Kidney (tissue), 14 donors: ENCODE results near the gene KRTAP19-4. TPM values are rescaled to one million over a fixed set of nuclear protein-coding genes. Genes with fewer than 3 reads are reported as not detected.
A peak's percentile ranks its signal among the peaks of the same experiment; 100 is the strongest.
"Not testable (repeated sequence)": the region's sequence is repeated elsewhere in the genome, so short reads cannot be mapped to it uniquely, and the experiment has no call there.

ENCODE experiments used
- DNase-seq, 5 donors: peaks; one replicate each; pipeline ENCODE4 v3.0.0-alpha.2; 2013 to 2020
- FAIRE-seq: peaks from 2 replicates; lab custom pipeline; 2012; peaks lifted over from hg19 to GRCh38; lab: Jason Lieb, UNC
- H3K27ac ChIP-seq, 2 donors: one replicate each; pipeline ENCODE4 v1.7.0; 2013; ENCODE audit warnings: low read depth in 2 of 2, low read length in 2 of 2, inconsistent platforms in 1 of 2
- H3K27me3 ChIP-seq: one replicate; pipeline ENCODE4 v1.7.1; 2013; ENCODE audit warnings: low read length, inconsistent platforms; ENCODE audit not compliant: control insufficient read depth, insufficient read depth
- H3K36me3 ChIP-seq, 3 donors: one replicate each; pipeline versions ENCODE4 v1.7.0 to v1.7.1; 2013; ENCODE audit warnings: low read length in 3 of 3, control low read depth in 1 of 3, inconsistent platforms in 1 of 3; ENCODE audit not compliant: insufficient read depth in 3 of 3, control insufficient read depth in 2 of 3
- H3K4me1 ChIP-seq, 3 donors: one replicate each; pipeline versions ENCODE4 v1.7.0 to v1.7.1; 2013; ENCODE audit warnings: low read length in 3 of 3, inconsistent platforms in 1 of 3, low read depth in 1 of 3; ENCODE audit not compliant: control insufficient read depth in 2 of 3, insufficient read depth in 2 of 3
- H3K4me3 ChIP-seq, 3 donors: one replicate each; pipeline versions ENCODE4 v1.7.0 to v1.8.1; 2013; ENCODE audit warnings: low read length in 3 of 3, control low read depth in 1 of 3, inconsistent platforms in 1 of 3
- H3K9ac ChIP-seq, 3 donors: one replicate each; pipeline versions ENCODE4 v1.7.0 to v1.7.1; 2013; ENCODE audit warnings: low read length in 3 of 3, control low read depth in 1 of 3, inconsistent platforms in 1 of 3
- H3K9me3 ChIP-seq, 3 donors: one replicate each; pipeline versions ENCODE4 v1.7.0 to v1.7.1; 2013; ENCODE audit warnings: low read length in 3 of 3, control low read depth in 1 of 3, inconsistent platforms in 1 of 3; ENCODE audit not compliant: control insufficient read depth in 2 of 3, insufficient read depth in 1 of 3
- CTCF ChIP-seq: IDR thresholded peaks from 3 replicates; pipeline ENCODE4 v1.5.1; 2012; ENCODE audit warnings: mild to moderate bottlenecking, moderate library complexity, borderline replicate concordance; ENCODE audit not compliant: insufficient read depth; ENCODE audit errors: extremely low read depth
- intact Hi-C: fragments of 100-400 bp; cut with DNase I; formaldehyde crosslinking; loops from one replicate; pipeline ENCODE4 v1.11.1; 2022
- polyA plus RNA-seq: library from polyadenylated mRNA; stranded (reverse); fragments of 350-450 nt; fragmentation: Illumina TruSeq; extraction: RNeasy Lipid Tissue Mini Kit (QIAGEN cat#74804); gene quantifications from one replicate; pipeline ENCODE4 v1.2.3, GENCODE V29; 2014; ENCODE audit warnings: low read depth, low replicate concordance; ENCODE audit not compliant: insufficient read depth
- total RNA-seq: library from RNA; stranded (reverse); fragmentation: NEBNext Ultra II Directional; extraction: Animal tissue kit (Norgen Biotek cat#: 25700); gene quantifications from one replicate; pipeline ENCODE4 v1.2.1, GENCODE V29; 2021
- donor health status: control.
- donor health status: control.
- donor health status: control.
- donor health status: control.
- donor health status: control.
- donor health status: DM: yes; HTN: yes; CAD: no.
- donor health status: Normal renal cell carcinoma (clear cell type).

Gene KRTAP19-4
- total and polyA plus RNA-seq, 2 donors from 2014 or later, result not detected

GRCh38 chr21:30515681-30516080 is 18.7 kb upstream of the KRTAP19-4 start:
- Histone ChIP-seq H3K9me3 (no peaks in the 10 kb centered on the region), H3K4me3 (no peak overlapping the region), H3K4me1 (no peaks in the 10 kb centered on the region), H3K36me3 (no peaks in the 10 kb centered on the region), H3K9ac (no peak overlapping the region), H3K27me3 (no peaks in the 10 kb centered on the region), H3K27ac (no peak overlapping the region)
- FAIRE-seq (no peak), DNase-seq (no peak)
- TF ChIP-seq CTCF, result no peak
- intact Hi-C loops, result no loop called here

- intact Hi-C loops, H3K9ac ChIP-seq, H3K4me3 ChIP-seq, H3K36me3 ChIP-seq, H3K9me3 ChIP-seq, FAIRE-seq, H3K4me1 ChIP-seq, H3K27me3 ChIP-seq, H3K27ac ChIP-seq: not testable (repeated sequence)
- peak in 1 of 5 donors; percentile 5 for DNase-seq
Measured at GRCh38 chr21:30505621-30506205, 8.7 kb upstream of the KRTAP19-4 start.

GRCh38 chr21:30502041-30502440 is 5.1 kb upstream of the KRTAP19-4 start, which contains the start of gene KRTAP19-5:
Gene KRTAP19-5 (minus strand): TSS chr21:30502141. CDS start chr21:30502090, 51 bp downstream.
- no peak within 1 kb of the TSS for H3K4me3 ChIP-seq
- FAIRE-seq, result no peak
- H3K9me3 ChIP-seq, result no peaks in the 10 kb centered on the region
- no peak for DNase-seq
- H3K27ac ChIP-seq, result no peak within 1 kb of the TSS
- intact Hi-C loops, result no loop called here
- H3K36me3 ChIP-seq, result no peaks in the 10 kb centered on the region
- H3K4me1 ChIP-seq, result no peaks in the 10 kb centered on the region
- no peaks in the 10 kb centered on the region for H3K27me3 ChIP-seq
- TF ChIP-seq CTCF, result no peak
- no peak within 1 kb of the TSS for H3K9ac ChIP-seq

GRCh38 chr21:30491963-30492428 is 5.0 kb downstream of the KRTAP19-4 start, which contains the start of gene KRTAP19-3:
Gene KRTAP19-3 (minus strand): TSS chr21:30492013. CDS start chr21:30491957, 56 bp downstream.
- no peak for TF ChIP-seq CTCF
- Histone ChIP-seq H3K36me3 (no peaks in the 10 kb centered on the region), H3K9me3 (no peaks in the 10 kb centered on the region), H3K27ac (no peak within 1 kb of the TSS), H3K4me3 (no peak within 1 kb of the TSS), H3K27me3 (no peaks in the 10 kb centered on the region), H3K4me1 (no peaks in the 10 kb centered on the region), H3K9ac (no peak within 1 kb of the TSS)
- DNase-seq (peak in 1 of 5 donors; percentile 0), FAIRE-seq (no peak)
- intact Hi-C loops, result no loop called here
